ENCODE data around the gene CBL. TPM values are rescaled to one million over a fixed set of nuclear protein-coding genes. Genes with fewer than 3 reads are reported as not detected.

The CBL gene
- total RNA-seq, 2 donors from 2014 or later, result 29.1 to 50.5 TPM

GRCh38 chr11:119248750-119249670 lies 42.9 kb downstream of the CBL start:
- Mint-ChIP-seq H3K27me3 (no peaks in the 10 kb centered on the region), H3K9me3 (no peaks in the 10 kb centered on the region), H3K27ac (no peak overlapping the region), H3K36me3 (no peaks in the 10 kb centered on the region), H3K4me3 (no peak overlapping the region), H3K4me1 (ENCODE audit: low read depth in 2 of 2) (peaks cover 5 to 10% of the 10 kb centered on the region in 2 donors)
- DNase-seq (ENCODE audit: low spot score) (no peak), ATAC-seq (no peak)

DNA sequence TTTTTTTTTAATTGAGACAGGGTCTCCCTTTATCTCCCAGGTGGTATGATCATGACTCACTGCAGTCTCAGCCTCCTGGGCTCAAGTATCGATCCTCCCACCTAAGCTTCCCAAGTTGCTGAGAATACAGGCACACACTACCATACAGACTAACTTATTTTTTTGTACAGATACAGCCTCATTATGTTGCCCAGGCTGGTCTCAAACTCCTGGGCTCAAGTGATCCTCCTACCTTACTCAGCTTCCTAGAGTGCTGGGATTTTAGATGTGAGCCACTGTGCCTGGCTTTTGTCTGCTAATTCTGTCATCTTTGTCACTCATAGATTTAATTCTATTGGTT lies 43.5 kb downstream of the CBL start:
- H3K36me3 Mint-ChIP-seq, result no peaks in the 10 kb centered on the region
- no peak overlapping the region for H3K4me3 Mint-ChIP-seq
- peaks cover 5 to 10% of the 10 kb centered on the region in 2 donors for H3K4me1 Mint-ChIP-seq (ENCODE audit: low read depth in 2 of 2)
- no peak for DNase-seq (ENCODE audit: low spot score)
- no peak for ATAC-seq
- no peaks in the 10 kb centered on the region for H3K9me3 Mint-ChIP-seq
- no peaks in the 10 kb centered on the region for H3K27me3 Mint-ChIP-seq
- H3K27ac Mint-ChIP-seq, result peak overlapping the region in 1 of 2 donors; percentile 79

DNA sequence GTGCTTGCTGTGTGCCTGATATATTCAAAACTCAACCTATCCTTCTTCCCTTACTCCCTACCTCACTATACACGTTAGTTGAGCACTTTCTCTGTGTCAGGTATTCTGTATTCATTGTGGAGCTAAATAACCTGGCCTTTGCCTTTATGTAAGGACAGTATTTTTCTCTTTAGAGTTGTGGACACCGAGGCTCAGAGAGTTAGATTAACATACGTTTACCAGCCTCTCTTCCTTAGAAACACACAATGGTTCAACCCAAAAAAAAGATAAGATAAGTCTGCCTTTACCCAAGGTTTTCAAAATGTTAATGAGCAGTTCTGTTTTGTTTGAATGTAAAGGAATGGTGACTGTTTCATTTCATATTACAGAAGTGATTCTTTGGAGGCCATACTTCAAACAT lies 45.0 kb downstream of the CBL start:
- Mint-ChIP-seq H3K4me1 (ENCODE audit: low read depth in 2 of 2) (peaks cover 9 to 10% of the 10 kb centered on the region in 2 donors), H3K36me3 (no peaks in the 10 kb centered on the region), H3K4me3 (no peak overlapping the region), H3K27ac (no peak overlapping the region), H3K27me3 (no peaks in the 10 kb centered on the region), H3K9me3 (no peaks in the 10 kb centered on the region)
- no peak for ATAC-seq
- no peak for DNase-seq (ENCODE audit: low spot score)

GRCh38 chr11:119254239-119254638 lies 48.1 kb downstream of the CBL start:
- Mint-ChIP-seq H3K4me3 (no peak overlapping the region), H3K36me3 (no peaks in the 10 kb centered on the region), H3K27me3 (no peaks in the 10 kb centered on the region), H3K4me1 (ENCODE audit: low read depth in 2 of 2) (peaks cover 24 to 29% of the 10 kb centered on the region in 2 donors), H3K9me3 (no peaks in the 10 kb centered on the region), H3K27ac (no peak overlapping the region)
- ATAC-seq (no peak), DNase-seq (ENCODE audit: low spot score) (no peak)

DNA sequence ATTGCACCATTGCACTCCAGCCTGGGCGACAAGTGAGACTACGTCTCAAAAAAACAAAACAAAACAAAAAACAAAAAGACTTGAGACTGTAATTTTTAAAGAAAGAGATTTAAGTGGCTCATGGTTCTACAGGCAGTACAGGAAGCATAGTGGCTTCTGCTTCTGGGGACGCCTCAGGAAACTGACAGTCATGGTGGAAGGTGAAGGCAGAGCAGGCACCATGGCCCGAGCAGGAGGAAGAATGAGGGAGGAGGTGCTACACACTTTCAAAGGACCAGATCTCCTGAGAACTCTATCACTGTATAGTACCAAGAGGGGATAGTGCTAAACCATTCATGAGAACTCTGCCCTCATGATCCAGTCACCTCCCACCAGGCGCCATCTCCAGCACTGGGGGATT lies 52.0 kb downstream of the CBL start:
- ATAC-seq (no peak), DNase-seq (ENCODE audit: low spot score) (no peak)
- Mint-ChIP-seq H3K36me3 (no peaks in the 10 kb centered on the region), H3K4me3 (no peak overlapping the region), H3K4me1 (ENCODE audit: low read depth in 2 of 2) (peaks cover 26 to 32% of the 10 kb centered on the region in 2 donors), H3K27me3 (no peaks in the 10 kb centered on the region), H3K27ac (peak overlapping the region; percentile 27 to 30), H3K9me3 (no peaks in the 10 kb centered on the region)

- peak overlapping the region in 1 of 2 donors; percentile 27 for H3K27ac Mint-ChIP-seq
- peaks cover 26 to 32% of the 10 kb centered on the region in 2 donors for H3K4me1 Mint-ChIP-seq (ENCODE audit: low read depth in 2 of 2)
- no peak overlapping the region for H3K4me3 Mint-ChIP-seq
- H3K36me3 Mint-ChIP-seq, result no peaks in the 10 kb centered on the region
- DNase-seq (ENCODE audit: low spot score), result no peak
- H3K27me3 Mint-ChIP-seq, result no peaks in the 10 kb centered on the region
- no peak for ATAC-seq
- no peaks in the 10 kb centered on the region for H3K9me3 Mint-ChIP-seq
Observed at GRCh38 chr11:119258983-119259382, 52.8 kb downstream of the CBL start.

GRCh38 chr11:119262668-119263351 lies 56.7 kb downstream of the CBL start:
- DNase-seq (ENCODE audit: low spot score) (no peak), ATAC-seq (peak; percentile 84 to 87)
- Mint-ChIP-seq H3K4me1 (ENCODE audit: low read depth in 2 of 2) (peaks cover 26 to 46% of the 10 kb centered on the region in 2 donors), H3K27ac (no peak overlapping the region), H3K36me3 (no peaks in the 10 kb centered on the region), H3K27me3 (no peaks in the 10 kb centered on the region), H3K4me3 (no peak overlapping the region), H3K9me3 (no peaks in the 10 kb centered on the region)

GRCh38 chr11:119263352-119263940 lies 57.3 kb downstream of the CBL start:
- no peaks in the 10 kb centered on the region for H3K9me3 Mint-ChIP-seq
- no peak overlapping the region for H3K27ac Mint-ChIP-seq
- H3K36me3 Mint-ChIP-seq, result no peaks in the 10 kb centered on the region
- peaks cover 20 to 41% of the 10 kb centered on the region in 2 donors for H3K4me1 Mint-ChIP-seq (ENCODE audit: low read depth in 2 of 2)
- ATAC-seq (peak in 1 of 2 donors; percentile 61), DNase-seq (ENCODE audit: low spot score) (no peak)
- H3K27me3 Mint-ChIP-seq, result no peaks in the 10 kb centered on the region
- H3K4me3 Mint-ChIP-seq, result no peak overlapping the region

- H3K4me3 Mint-ChIP-seq, result no peak overlapping the region
- DNase-seq (ENCODE audit: low spot score) (no peak), ATAC-seq (no peak)
Observed at GRCh38 chr11:119266063-119266462, 59.9 kb downstream of the CBL start.

DNA sequence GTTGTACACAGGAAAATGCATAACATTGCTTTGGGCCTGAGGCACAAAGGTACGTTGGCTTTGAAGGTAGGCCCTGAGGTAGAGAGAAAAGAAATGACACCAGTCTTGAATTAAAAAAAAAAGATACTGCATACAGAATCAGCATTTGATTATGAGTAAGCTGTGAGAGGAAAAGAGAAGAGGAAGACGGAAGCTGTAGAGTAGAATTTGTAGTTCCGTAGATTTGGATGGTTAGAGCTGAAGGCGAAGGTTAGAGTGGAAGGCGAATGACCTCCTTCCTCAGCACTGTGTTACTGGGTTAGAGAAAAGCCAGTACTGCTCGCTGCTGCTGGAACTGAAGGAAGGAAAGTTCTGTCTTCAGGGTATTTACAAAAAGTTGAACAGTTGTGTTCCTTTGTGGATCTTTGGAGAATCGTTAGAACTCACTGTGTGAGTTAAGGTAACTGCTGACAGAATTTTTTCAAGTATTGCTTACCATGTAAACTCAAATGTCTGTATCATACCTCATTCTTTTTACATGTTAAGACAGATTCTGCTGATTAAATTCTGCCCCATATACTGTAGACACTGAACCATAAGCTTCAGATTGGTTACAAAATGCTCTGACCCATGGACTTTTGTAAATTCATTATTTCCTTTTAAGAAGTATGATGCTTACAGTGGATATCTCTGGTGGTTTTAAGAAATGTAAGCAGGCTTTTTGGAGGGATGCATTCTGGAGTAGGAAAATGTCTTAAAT lies 60.5 kb downstream of the CBL start:
- Mint-ChIP-seq H3K27ac (no peak overlapping the region), H3K27me3 (no peaks in the 10 kb centered on the region), H3K4me1 (ENCODE audit: low read depth in 2 of 2) (peaks cover 5 to 20% of the 10 kb centered on the region in 2 donors), H3K4me3 (no peak overlapping the region), H3K36me3 (no peaks in the 10 kb centered on the region), H3K9me3 (no peaks in the 10 kb centered on the region)
- DNase-seq (ENCODE audit: low spot score) (no peak), ATAC-seq (no peak)

More at GRCh38 chr11:119266063-119266462, 59.9 kb downstream of the CBL start:
- Mint-ChIP-seq H3K27me3 (no peaks in the 10 kb centered on the region), H3K36me3 (no peaks in the 10 kb centered on the region), H3K9me3 (no peaks in the 10 kb centered on the region), H3K4me1 (ENCODE audit: low read depth in 2 of 2) (peaks cover 5 to 20% of the 10 kb centered on the region in 2 donors), H3K27ac (no peak overlapping the region)

- Mint-ChIP-seq H3K4me1 (ENCODE audit: low read depth in 2 of 2) (peaks cover 5 to 20% of the 10 kb centered on the region in 2 donors), H3K27ac (no peak overlapping the region), H3K4me3 (no peak overlapping the region), H3K9me3 (no peaks in the 10 kb centered on the region), H3K36me3 (no peaks in the 10 kb centered on the region), H3K27me3 (no peaks in the 10 kb centered on the region)
- no peak for DNase-seq (ENCODE audit: low spot score)
- no peak for ATAC-seq
Observed at GRCh38 chr11:119267645-119268044, 61.5 kb downstream of the CBL start.

- H3K4me3 Mint-ChIP-seq, result no peak overlapping the region
- H3K27ac Mint-ChIP-seq, result no peak overlapping the region
- DNase-seq (ENCODE audit: low spot score), result no peak
- H3K27me3 Mint-ChIP-seq, result no peaks in the 10 kb centered on the region
- ATAC-seq, result no peak
- peaks cover 5% of the 10 kb centered on the region for H3K36me3 Mint-ChIP-seq
- no peaks in the 10 kb centered on the region for H3K4me1 Mint-ChIP-seq (ENCODE audit: low read depth in 2 of 2)
- H3K9me3 Mint-ChIP-seq, result no peaks in the 10 kb centered on the region
Observed at GRCh38 chr11:119273721-119274120, 67.6 kb downstream of the CBL start.

DNA sequence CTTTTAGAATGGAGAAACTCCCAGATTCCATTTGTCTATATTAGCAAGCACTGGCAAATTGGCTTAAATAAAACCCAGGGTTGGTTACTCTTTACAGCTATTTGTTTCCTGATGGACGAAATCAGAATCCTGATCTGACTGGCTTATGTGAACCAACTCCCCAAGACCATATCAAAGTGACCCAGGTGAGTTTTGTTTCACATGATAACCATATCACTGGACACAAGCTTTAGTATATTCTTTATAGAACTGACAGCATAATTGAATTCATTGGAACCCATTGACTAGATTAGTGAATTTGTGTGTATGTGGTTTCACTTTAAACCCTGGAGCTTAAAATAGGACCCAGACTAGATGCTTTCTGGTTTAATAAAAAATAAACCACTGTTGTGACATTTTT lies 71.5 kb downstream of the CBL start:
- H3K27me3 Mint-ChIP-seq, result no peaks in the 10 kb centered on the region
- no peak for ATAC-seq
- H3K4me3 Mint-ChIP-seq, result no peak overlapping the region

More for the DNA sequence above, 71.5 kb downstream of the CBL start:
- H3K4me1 Mint-ChIP-seq (ENCODE audit: low read depth in 2 of 2), result peaks cover 6 to 7% of the 10 kb centered on the region in 2 donors
- peaks cover 5% of the 10 kb centered on the region for H3K36me3 Mint-ChIP-seq
- no peaks in the 10 kb centered on the region for H3K9me3 Mint-ChIP-seq
- no peak overlapping the region for H3K27ac Mint-ChIP-seq
- no peak for DNase-seq (ENCODE audit: low spot score)

Data from natural killer cell treated with Interleukin-12 subunit alpha and Interleukin-12 subunit beta and Interleukin-15 and Interleukin-18, amount 100 ng/mL, for 72 hours (primary cell).